ENCODE data around the gene TCF7L2.
A peak's percentile ranks its signal among the peaks of the same experiment; 100 is the strongest.

Gene TCF7L2

GRCh38 chr10:113000876-113001598 is 51.0 kb downstream of the TCF7L2 start:
- DNase-seq, result no peak

GRCh38 chr10:113001599-113002448 is 51.8 kb downstream of the TCF7L2 start:
- DNase-seq, result no peak

GRCh38 chr10:113002449-113002777 is 52.4 kb downstream of the TCF7L2 start:
- DNase-seq, result no peak

GRCh38 chr10:113003052-113003451 is 53.0 kb downstream of the TCF7L2 start:
- DNase-seq, result no peak

- no peak for DNase-seq
These were observed 54.1 kb downstream of the TCF7L2 start for GRCh38 chr10:113004069-113004618.

GRCh38 chr10:113005380-113005779 is 55.3 kb downstream of the TCF7L2 start:
- DNase-seq, result no peak

GRCh38 chr10:113006656-113007342 is 56.8 kb downstream of the TCF7L2 start:
- DNase-seq, result peak; percentile 88

GRCh38 chr10:113007343-113007771 is 57.3 kb downstream of the TCF7L2 start:
- DNase-seq, result peak; percentile 83

GRCh38 chr10:113007821-113008220 is 57.8 kb downstream of the TCF7L2 start:
- DNase-seq, result peak; percentile 11

- no peak for DNase-seq
These were observed 61.7 kb downstream of the TCF7L2 start for GRCh38 chr10:113011592-113012374.

GRCh38 chr10:113015201-113015600 is 65.2 kb downstream of the TCF7L2 start:
- peak; percentile 80 for DNase-seq

- peak; percentile 5 for DNase-seq
These were observed 67.3 kb downstream of the TCF7L2 start for GRCh38 chr10:113017376-113017775.

GRCh38 chr10:113018034-113018433 is 68.0 kb downstream of the TCF7L2 start:
- DNase-seq, result no peak

GRCh38 chr10:113019096-113019495 is 69.0 kb downstream of the TCF7L2 start:
- DNase-seq, result peak; percentile 73

GRCh38 chr10:113019692-113020474 is 69.8 kb downstream of the TCF7L2 start:
- peak; percentile 94 for DNase-seq

GRCh38 chr10:113020475-113020753 is 70.4 kb downstream of the TCF7L2 start:
- DNase-seq, result no peak

GRCh38 chr10:113020838-113021237 is 70.8 kb downstream of the TCF7L2 start:
- DNase-seq, result peak; percentile 91

GRCh38 chr10:113021268-113022040 is 71.4 kb downstream of the TCF7L2 start:
- peak; percentile 36 for DNase-seq

- DNase-seq, result peak; percentile 23
These were observed 72.2 kb downstream of the TCF7L2 start for GRCh38 chr10:113022265-113022664.

GRCh38 chr10:113023017-113023416 is 73.0 kb downstream of the TCF7L2 start:
- peak; percentile 86 for DNase-seq

GRCh38 chr10:113024930-113025329 is 74.9 kb downstream of the TCF7L2 start:
- no peak for DNase-seq
